PFSK-1 (cell line): ENCODE measurements around the gene LRCH1.

ENCODE experiments used
- POLR2AphosphoS5 ChIP-seq: IDR thresholded peaks from 2 replicates; pipeline ENCODE4 v1.6.1; 2012; ENCODE audit warnings: low read depth, mild to moderate bottlenecking, control low read depth, low read length, moderate library complexity
- SIN3A ChIP-seq: IDR thresholded peaks from 2 replicates; pipeline ENCODE4 v1.6.1; 2012; ENCODE audit warnings: mild to moderate bottlenecking, low read length, moderate library complexity, borderline replicate concordance; ENCODE audit not compliant: insufficient read depth

GRCh38 chr13:46738055-46738454 is 185.1 kb downstream of the LRCH1 start:
- TF ChIP-seq POLR2AphosphoS5 (no peak), SIN3A (no peak)
